AG04450 (cell line): ENCODE results near the gene KRTAP10-7. TPM values are rescaled to one million over a fixed set of nuclear protein-coding genes. Genes with fewer than 3 reads are reported as not detected.
"Not testable (repeated sequence)": the region's sequence is repeated elsewhere in the genome, so short reads cannot be mapped to it uniquely, and the experiment has no call there.

ENCODE experiments used
- CTCF ChIA-PET: fragments of 300-600, 350-600 bp; formaldehyde crosslinking; extraction: SDS; loops from one replicate; lab custom pipeline; 2022; ENCODE audit warnings: antibody characterized with exemption, inconsistent platforms; lab: Charles Lee
- POLR2A ChIA-PET: fragments of 350-600 bp; formaldehyde crosslinking; extraction: SDS; loops from one replicate; lab custom pipeline; 2021; ENCODE audit warnings: antibody characterized with exemption, inconsistent platforms; lab: Yijun Ruan, JAX
- DNase-seq: peaks from one replicate; pipeline ENCODE4 v3.0.0-alpha.2; 2011; ENCODE audit warnings: low read depth, low spot score
- H3K27ac ChIP-seq: one replicate; pipeline ENCODE4 v1.5.1; 2012; ENCODE audit warnings: low read depth, low read length, control low read depth
- H3K27me3 ChIP-seq: one replicate; pipeline ENCODE4 v1.6.0; 2012; ENCODE audit warnings: low read length; ENCODE audit not compliant: control insufficient read depth, insufficient read depth
- H3K4me3 ChIP-seq: 2 replicates; pipeline ENCODE4 v1.5.1; 2011; ENCODE audit warnings: mild to moderate bottlenecking, low read depth, low read length, control low read depth
- H3K9me3 ChIP-seq: 2 replicates; pipeline ENCODE4 v1.5.1; 2012; ENCODE audit warnings: low read length; ENCODE audit not compliant: control insufficient read depth, insufficient read depth
- polyA plus RNA-seq: library from polyadenylated mRNA; depleted of rRNA; stranded (reverse); fragments of >200 nt; gene quantifications from 2 replicates; pipeline ENCODE4 v1.2.3, GENCODE V29; 2011
- TF ChIP-seq, protein P1 (sequence below): IDR thresholded peaks from 2 replicates; pipeline ENCODE4 v1.5.1; 2011; ENCODE audit warnings: low read depth, low read length, control low read depth, inconsistent platforms

The KRTAP10-7 gene
- polyA plus RNA-seq, 1 experiment: not detected

DNA sequence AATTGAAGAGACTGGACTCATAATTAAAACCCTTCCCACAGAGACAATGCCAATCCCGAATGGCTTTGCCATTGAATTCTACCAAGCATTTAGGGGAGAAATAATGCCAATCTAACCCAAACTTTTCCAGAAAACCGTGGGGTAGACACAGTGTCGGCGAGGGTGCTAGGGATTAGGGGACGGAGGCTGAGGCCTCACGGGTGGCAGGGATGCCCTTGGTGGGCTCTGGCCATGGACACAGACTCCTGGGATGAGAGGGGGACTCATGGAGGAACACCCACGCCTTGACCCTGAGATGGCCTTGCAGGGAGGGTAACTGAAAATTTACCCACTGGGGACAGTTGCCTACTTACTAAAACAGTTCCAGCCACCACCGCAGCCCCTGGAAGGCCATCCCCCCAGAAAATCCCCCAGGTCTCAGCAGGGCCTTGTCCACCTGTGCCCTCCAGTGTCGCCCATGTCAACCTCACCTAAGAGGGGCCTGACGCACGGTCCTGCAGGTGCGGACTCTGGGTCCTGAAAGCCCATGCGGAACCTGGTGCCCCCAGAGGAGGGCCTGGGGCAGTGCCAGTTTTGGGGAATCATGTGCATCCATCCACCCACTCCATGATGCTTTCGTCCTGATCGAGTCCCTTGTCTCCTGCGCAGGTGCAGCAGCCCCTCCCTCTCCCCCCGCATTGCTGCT lies 21.9 kb upstream of the KRTAP10-7 start:
- TF ChIP-seq, protein P1, sequence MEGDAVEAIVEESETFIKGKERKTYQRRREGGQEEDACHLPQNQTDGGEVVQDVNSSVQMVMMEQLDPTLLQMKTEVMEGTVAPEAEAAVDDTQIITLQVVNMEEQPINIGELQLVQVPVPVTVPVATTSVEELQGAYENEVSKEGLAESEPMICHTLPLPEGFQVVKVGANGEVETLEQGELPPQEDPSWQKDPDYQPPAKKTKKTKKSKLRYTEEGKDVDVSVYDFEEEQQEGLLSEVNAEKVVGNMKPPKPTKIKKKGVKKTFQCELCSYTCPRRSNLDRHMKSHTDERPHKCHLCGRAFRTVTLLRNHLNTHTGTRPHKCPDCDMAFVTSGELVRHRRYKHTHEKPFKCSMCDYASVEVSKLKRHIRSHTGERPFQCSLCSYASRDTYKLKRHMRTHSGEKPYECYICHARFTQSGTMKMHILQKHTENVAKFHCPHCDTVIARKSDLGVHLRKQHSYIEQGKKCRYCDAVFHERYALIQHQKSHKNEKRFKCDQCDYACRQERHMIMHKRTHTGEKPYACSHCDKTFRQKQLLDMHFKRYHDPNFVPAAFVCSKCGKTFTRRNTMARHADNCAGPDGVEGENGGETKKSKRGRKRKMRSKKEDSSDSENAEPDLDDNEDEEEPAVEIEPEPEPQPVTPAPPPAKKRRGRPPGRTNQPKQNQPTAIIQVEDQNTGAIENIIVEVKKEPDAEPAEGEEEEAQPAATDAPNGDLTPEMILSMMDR: no peak
- Histone ChIP-seq H3K27me3 (no peaks in the 10 kb centered on the region), H3K9me3 (peaks cover 30% of the 10 kb centered on the region), H3K4me3 (no peak overlapping the region), H3K27ac (no peak overlapping the region)
- ChIA-PET POLR2A (no interaction called here), CTCF (no interaction called here)
- no peak for DNase-seq

DNA sequence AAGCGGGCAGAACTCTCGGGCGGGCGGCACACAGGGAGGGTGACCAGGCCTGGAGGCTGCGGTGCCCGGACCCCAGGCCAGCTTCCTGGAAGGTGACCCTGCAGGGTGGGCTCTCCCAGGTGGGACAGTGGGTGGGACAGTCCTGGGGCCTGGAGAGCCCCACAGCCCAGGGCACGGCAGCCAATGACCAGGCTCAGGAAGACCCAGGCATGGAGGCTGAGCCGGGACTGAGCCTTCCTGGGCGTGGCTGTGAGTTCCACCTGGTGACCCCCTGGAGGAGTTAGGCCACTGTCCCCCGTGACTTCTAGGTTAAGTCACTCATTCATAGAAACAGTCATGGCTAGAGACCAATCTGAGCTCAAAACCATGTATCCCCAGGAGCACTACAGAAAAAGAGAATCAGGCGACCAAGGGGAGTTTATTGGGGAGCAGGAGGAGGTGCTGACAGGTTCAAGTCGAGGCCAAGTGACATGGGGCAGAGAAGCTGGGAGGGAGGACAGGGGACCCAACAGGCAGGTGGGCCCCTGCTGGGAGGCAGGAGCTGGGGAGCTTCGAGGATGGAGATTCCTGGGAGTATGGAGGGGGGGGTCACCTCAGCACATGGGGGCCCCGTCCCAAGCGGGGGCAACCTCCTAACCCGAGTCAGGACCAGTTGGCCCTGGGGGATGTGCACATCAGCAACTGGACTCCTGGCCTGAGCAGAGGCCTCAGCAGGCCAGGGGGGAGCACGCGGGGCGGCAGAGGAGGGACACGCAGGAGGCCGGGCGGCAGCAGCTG lies 21.2 kb upstream of the KRTAP10-7 start:
- ChIA-PET CTCF (no interaction called here), POLR2A (no interaction called here)
- no peak overlapping the region for H3K27ac ChIP-seq

DNA sequence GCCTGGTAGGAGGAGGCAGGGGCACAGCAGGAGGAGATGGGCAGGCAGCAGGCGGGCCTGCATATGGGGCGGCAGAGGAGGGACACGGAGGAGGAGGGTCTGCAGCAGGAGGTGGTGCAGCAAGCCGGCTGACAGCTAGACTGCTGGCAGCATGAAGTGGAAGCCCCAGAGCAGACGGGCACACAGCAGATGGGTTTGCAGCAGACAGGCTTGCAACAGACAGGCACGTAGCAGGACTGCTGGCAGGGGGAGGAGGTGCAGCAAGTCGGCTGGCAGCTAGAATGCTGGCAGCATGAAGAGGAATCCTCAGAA lies 20.6 kb upstream of the KRTAP10-7 start:
- TF ChIP-seq, protein P1: no peak
- Histone ChIP-seq H3K27ac (no peak overlapping the region), H3K27me3 (no peaks in the 10 kb centered on the region), H3K4me3 (no peak overlapping the region), H3K9me3 (peaks cover 30% of the 10 kb centered on the region)
- POLR2A ChIA-PET: no interaction called here
- no peak for DNase-seq
- CTCF ChIA-PET: no interaction called here

More for the DNA sequence above, 21.2 kb upstream of the KRTAP10-7 start:
- TF ChIP-seq, protein P1: no peak
- H3K4me3 ChIP-seq: no peak overlapping the region
- no peaks in the 10 kb centered on the region for H3K27me3 ChIP-seq
- peaks cover 30% of the 10 kb centered on the region for H3K9me3 ChIP-seq
- DNase-seq: no peak

DNA sequence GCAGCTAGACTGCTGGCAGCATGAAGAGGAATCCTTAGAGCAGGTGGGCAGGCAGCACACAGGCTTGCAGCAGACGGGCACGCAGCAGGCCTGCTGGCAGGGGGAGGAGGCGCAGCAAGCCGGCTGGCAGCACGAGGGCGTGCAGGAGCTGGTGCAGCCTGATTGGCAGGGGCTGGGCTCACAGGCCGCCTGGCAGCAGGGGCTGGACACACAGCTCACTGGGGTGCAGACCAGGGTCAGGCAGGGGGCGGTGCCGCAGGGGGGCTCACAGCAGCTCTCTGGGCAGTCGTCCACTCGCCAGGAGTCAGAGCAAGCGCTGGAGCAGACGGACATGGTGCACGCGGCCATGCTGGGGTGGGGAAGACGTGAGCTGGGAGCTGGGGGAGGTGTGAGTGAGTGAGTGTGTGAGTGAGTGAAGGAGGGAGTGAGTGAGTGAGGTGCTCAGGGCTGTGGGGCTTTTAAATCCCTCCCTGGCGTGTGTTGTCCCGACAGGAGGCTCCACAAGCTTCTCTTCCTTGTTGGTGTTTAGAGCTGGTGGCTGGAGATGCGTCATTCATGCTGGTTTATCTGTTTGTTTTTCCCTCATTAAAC lies 20.1 kb upstream of the KRTAP10-7 start, which contains the start of gene KRTAP10-5:
TSS of gene KRTAP10-5 (minus strand) at position 374 of the 591 bp plus-strand sequence. CDS start at position 348, 26 bp downstream.
- H3K27ac ChIP-seq, POLR2A ChIA-PET, H3K4me3 ChIP-seq, CTCF ChIA-PET, DNase-seq, H3K27me3 ChIP-seq: not testable (repeated sequence)
- H3K9me3 ChIP-seq: peaks cover 30% of the 10 kb centered on the region

DNA sequence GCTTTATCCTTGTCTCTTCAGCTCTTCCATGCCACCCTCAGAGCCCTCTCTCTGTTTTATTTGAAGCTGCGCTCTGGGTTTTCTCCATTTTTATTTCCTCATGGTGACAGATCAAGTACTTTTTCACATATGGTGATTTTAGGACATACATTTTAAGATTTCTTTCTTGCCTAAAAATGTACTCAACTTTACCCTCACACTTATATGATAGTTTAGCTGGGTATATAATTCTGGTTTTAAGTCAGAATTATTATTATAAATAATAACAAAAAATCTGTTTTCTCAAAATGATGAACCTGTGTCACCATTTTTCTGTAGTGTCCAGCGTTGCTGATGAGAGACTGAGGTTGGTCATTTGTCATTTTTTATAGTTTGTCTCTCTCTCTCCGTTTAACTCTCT lies 19.2 kb upstream of the KRTAP10-7 start:
- Histone ChIP-seq H3K9me3 (peaks cover 30% of the 10 kb centered on the region), H3K27me3 (no peaks in the 10 kb centered on the region), H3K27ac (no peak overlapping the region), H3K4me3 (no peak overlapping the region)
- TF ChIP-seq, protein P1: no peak
- CTCF ChIA-PET: no interaction called here
- DNase-seq: no peak
- POLR2A ChIA-PET: no interaction called here
